GM18861 (cell line): Measurements from ENCODE around the gene ETS2.

Experiments
- ATAC-seq: cut with Tn5 transposase; IDR thresholded peaks from one replicate; pipeline ENCODE4 v1.9.1; 2021; ENCODE audit not compliant: unreplicated experiment

Gene ETS2

GRCh38 chr21:38800924-38801744 lies 4.6 kb upstream of the ETS2 start:
- ATAC-seq, result no peak

GRCh38 chr21:38802050-38803026 lies 3.4 kb upstream of the ETS2 start:
- ATAC-seq, result no peak

GRCh38 chr21:38803075-38803660 lies 2.6 kb upstream of the ETS2 start:
- ATAC-seq, result no peak

GRCh38 chr21:38804030-38804788 lies 1.5 kb upstream of the ETS2 start:
- ATAC-seq, result no peak

GRCh38 chr21:38804789-38805327 lies 871 bp upstream of the ETS2 start:
- no peak for ATAC-seq

- no peak for ATAC-seq
Measured at GRCh38 chr21:38806153-38806941, 618 bp downstream of the ETS2 start.

GRCh38 chr21:38806942-38807284 lies 1.2 kb downstream of the ETS2 start:
- no peak for ATAC-seq

GRCh38 chr21:38807441-38807871 lies 1.7 kb downstream of the ETS2 start:
- ATAC-seq, result no peak

GRCh38 chr21:38807986-38808385 lies 2.3 kb downstream of the ETS2 start:
- no peak for ATAC-seq

- ATAC-seq, result no peak
Measured at GRCh38 chr21:38809198-38809878, 3.6 kb downstream of the ETS2 start.

GRCh38 chr21:38810034-38810825 lies 4.5 kb downstream of the ETS2 start:
- no peak for ATAC-seq

- ATAC-seq, result no peak
Measured at GRCh38 chr21:38810826-38811164, 5.1 kb downstream of the ETS2 start.

GRCh38 chr21:38811257-38811656 lies 5.5 kb downstream of the ETS2 start:
- ATAC-seq, result no peak

- ATAC-seq, result no peak
Measured at GRCh38 chr21:38813143-38813542, 7.4 kb downstream of the ETS2 start.

- no peak for ATAC-seq
Measured at GRCh38 chr21:38813547-38813946, 7.8 kb downstream of the ETS2 start.

- no peak for ATAC-seq
Measured at GRCh38 chr21:38814126-38815059, 8.7 kb downstream of the ETS2 start.

GRCh38 chr21:38815060-38815405 lies 9.3 kb downstream of the ETS2 start:
- no peak for ATAC-seq
